HG03095 (cell line): ENCODE measurements around the gene SNTB2.
"Not testable (repeated sequence)": the region's sequence is repeated elsewhere in the genome, so short reads cannot be mapped to it uniquely, and the experiment has no call there.

ENCODE experiments used
- ATAC-seq: cut with Tn5 transposase; IDR thresholded peaks from one replicate; pipeline ENCODE4 v1.9.1; 2021; ENCODE audit warnings: moderate library complexity; ENCODE audit not compliant: unreplicated experiment

SNTB2 gene

DNA sequence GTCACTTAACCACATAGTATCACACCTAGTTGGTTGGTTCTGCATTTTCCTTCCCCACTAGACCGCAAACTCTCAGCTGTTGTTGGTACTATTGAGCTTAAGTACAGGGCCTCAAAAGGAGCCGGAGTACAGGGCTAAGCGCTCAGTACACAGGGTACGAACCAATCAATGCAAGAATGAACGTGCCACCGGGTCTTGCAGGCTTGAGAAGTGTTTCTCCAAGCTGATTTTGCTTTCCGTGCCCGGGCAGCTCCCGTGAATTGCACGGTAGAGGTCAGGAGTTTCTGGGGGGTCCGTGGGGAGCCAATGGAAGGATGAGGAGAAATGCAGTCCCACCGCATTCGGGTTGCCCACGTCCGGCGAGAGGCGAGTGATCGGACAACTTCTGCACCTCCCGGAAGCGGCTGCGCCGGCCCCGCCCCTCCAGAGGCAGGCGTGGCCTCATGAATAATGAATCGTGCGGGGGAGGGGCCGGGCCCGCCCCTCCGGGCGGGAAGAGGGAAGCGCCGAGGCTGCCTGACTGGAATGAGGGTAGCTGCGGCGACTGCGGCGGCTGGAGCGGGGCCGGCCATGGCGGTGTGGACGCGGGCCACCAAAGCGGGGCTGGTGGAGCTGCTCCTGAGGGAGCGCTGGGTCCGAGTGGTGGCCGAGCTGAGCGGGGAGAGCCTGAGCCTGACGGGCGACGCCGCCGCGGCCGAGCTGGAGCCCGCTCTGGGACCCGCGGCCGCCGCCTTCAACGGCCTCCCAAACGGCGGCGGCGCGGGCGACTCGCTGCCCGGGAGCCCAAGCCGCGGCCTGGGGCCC lies at the start of gene SNTB2:
SNTB2 (plus strand) TSS at position 523 of the 804 bp plus-strand sequence; CDS start at position 526, 3 bp downstream.
- ATAC-seq: peak; percentile 72

DNA sequence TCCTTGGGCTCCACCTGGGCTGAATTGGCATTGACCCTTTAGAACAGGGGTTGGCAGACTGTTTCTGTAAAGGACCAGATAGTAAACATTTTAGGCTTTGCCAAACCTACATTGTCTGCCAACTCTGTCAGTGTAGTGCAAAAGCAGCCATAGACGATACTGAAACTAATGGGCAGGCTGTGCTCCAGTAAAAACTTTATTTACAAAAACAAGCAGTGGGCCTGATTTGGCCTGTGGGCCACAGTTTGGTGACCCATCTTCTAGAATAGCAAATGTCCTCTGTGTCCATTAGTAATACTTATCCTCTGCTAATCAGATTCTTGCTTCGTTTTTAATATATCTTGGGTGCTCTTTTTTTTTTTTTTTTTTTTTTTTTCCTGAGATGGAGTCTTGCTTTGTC lies 48.4 kb upstream of the SNTB2 start:
- no peak for ATAC-seq

DNA sequence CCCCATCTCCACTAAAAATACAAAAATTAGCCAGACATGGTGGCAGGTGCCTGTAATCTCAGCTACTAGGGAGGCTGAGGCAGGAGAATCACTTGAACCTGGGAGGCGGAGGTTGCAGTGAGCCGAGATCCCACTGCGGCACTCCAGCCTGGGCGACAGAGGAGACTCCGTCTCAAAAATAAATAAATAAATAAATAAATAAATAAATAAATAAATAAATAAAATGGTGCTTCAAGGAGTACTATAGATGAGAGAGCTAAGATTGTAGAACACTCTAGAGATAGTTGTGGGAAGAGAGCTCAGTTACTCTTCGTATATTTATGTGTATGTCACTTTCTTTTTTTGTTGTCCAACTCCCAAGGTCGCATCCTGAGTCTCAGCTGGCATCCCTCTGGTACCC lies 47.5 kb upstream of the SNTB2 start:
- not testable (repeated sequence) for ATAC-seq

DNA sequence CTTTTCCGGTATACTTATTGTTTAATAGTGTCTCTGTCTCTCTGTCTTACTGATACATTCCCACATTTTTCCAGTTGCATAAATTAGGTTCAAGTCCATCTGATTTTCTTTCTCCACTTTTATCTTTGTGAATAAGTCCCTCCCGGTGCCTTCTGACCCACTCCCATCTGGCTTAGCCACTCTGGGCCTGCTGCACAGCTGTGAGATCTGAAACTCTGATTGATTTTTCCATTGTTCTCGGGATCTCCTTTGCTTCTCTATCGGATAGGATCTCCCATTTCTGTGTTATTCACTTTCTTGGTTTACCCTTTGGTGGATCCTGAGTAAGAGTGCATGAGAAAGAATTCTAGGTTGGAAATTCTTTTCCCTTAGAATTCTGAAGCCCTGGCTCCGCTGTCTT lies 46.0 kb upstream of the SNTB2 start:
- no peak for ATAC-seq

DNA sequence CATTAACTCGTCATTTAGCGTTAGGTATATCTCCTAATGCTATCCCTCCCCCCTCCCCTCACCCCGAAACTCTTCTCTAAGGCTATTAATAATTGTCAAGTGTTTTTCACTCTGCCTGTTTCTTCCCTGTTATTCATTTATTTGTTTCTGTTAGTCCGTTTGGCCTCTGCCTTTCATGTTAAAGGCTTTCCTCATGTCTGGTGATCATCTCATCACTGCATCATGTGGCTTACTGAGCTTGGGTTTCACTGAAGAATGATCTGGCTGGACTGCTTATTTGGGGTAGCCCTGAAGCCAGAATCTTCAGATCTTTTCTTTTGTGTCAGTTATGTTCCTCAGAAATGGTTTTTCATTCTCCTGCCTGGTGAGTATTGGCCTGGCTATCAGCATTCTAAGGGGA lies 45.0 kb upstream of the SNTB2 start:
- no peak for ATAC-seq

DNA sequence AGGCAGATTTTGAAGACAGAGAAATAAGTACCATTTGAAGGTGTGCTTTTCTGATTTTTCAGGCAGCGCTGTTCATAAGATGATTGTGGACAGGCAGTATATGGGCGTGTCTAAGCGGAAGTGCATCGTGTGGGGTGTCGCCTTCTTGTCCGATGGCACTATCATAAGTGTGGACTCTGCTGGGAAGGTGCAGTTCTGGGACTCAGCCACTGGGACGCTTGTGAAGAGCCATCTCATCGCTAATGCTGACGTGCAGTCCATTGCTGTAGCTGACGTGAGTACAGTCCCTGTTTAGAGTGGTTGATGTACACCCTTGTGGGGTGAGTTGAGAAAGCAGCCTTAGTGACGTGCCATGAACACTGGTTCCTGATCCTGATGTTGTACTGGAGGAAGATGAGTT lies 43.8 kb upstream of the SNTB2 start:
- no peak for ATAC-seq

DNA sequence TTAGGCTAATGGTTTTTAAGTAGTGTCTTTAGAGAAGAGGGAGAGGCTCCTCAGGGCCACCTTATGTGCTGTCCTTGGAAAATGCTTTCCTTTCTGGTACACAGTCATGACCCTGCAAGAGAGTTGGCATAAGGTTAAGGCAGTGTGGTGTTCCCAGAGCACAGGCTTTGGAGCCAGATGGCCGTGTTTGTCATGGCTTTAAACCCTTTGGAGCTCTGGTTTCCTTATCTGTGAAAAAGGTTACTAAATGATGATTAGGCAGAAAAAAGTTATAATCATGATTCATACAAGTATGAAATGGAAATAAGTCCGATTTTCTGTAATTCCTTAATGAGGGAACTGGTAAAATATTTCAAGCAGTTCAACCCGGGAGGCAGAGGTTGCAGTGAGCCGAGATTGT lies 41.3 kb upstream of the SNTB2 start:
- ATAC-seq: no peak

DNA sequence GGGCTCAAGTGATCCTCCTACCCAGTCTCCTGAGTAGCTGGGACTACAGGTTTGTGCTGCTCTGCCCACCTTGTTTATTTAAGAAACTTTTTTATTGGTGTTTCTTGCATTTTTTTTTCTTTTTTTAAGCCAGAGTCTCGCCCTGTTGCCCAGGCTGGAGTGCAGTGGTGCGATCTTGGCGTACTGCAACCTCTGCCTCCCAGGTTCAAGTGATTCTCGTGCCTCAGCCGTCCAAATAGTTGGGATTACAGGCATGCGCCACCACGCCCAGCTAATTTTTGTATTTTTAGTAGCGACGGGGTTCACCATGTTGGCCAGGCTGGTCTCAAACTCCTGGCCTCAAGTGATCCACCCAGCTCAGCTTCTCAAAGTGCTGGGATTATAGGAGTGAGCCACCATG lies 37.3 kb upstream of the SNTB2 start:
- not testable (repeated sequence) for ATAC-seq

DNA sequence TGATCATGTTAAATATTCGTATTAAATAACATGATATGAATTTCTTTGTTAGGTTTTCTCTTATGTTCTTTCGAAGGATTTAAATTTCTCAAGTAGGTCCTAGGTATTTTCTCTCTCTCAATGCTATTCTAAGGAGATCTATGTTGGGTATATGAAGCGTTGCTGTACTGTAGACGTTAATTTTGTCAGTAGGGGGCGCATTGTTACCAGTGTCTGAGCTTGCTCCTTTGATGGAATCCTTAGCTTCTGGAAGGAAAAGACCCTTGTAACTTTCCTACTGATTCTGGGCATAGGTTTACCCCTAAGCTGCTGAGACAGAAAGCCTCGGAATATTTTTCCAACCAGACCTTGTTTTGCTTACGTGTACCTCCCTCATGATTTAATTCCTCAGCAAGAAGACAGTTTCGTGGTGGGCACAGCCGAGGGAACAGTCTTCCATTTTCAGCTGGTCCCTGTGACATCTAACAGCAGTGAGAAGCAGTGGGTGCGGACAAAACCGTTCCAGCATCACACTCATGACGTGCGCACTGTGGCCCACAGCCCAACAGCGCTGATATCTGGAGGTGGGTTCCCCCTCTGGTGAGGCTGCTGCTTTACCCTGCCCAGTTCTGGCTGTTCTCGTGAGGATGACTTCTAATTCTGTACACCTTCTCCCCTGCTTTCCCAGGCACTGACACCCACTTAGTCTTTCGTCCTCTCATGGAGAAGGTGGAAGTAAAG lies 36.7 kb upstream of the SNTB2 start:
- ATAC-seq: no peak

DNA sequence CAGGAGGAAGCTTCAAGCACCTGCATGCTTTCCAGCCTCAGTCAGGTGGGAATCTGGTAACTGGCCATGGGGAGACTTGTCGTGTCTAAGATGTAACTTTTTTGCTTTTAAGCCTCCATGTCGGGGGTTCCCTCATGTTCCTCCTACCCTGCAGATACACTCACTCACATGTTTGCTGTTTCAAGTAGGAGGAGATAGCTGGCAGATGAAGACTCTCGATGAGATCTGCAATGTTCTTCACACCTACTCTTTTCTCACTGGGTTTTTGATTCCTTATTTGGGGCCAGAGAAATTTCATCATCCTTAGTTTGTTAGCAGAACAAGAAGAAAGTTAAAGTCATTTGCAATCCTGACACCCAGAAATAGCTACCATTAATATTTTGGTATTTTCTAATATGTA lies 29.8 kb upstream of the SNTB2 start:
- ATAC-seq: no peak

DNA sequence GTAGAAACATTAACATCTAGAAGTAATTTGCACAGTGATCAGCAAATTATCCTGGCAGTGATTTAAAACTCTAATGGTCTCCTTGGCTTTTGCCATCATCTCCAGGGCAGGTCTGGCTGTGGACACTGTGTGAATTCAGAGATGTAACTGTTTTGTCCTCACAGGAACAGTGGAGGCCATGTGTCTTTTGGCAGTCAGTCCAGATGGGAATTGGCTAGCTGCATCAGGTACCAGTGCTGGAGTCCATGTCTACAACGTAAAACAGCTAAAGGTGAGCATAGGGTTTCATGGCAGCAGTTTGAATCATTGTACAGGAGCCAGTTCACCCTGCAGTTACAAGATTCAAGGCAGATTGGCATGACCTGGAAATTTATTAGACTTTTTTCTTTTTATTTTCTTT lies 26.8 kb upstream of the SNTB2 start:
- ATAC-seq: no peak

DNA sequence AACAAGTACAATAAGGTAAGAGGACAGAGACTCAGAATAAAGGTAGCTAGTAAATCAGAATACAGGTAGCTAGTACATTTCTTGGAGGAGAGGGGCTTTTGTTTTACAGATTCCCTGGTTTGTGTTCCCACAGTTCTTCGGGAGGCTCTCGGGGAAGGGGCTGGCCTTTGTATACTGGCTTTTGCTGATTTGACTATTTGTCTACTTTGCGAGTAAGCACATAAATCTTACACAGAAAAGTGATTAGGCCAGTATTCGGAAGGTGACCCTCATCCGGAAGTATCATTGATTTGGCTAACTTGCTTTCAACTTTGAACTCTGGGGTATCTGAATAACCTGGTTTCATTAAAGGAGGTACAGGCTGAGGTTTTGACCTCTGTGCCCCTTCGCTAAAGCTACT lies 21.4 kb upstream of the SNTB2 start:
- no peak for ATAC-seq

DNA sequence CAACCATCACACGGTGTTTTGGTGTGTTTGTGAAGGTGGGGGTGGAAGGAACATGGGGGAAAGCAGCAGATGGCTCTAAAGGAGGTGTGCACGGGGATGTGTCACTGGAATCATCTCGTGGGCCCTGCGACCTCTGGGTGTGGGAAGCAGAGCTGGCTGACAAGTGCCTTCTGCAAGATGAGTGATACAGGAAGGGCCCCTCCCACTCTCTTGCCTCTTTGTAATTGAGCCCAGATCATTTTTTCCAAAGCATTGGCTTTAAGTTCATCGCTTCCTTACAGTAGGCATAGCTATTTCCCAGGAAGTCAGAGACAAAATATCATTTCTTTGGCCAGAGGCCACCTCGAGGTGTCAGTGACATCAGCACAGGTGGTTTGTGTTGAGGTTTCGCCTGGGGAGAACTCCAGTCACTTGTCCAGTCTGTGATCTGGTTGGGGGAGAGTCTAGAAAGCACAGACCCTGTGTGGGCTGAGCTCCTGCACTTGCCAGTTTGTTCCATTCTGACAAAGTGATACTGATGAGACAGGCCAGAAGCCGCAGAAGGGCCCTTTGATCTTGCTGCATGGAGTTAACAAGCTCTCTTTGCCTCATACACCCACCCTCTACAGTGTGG lies 20.6 kb upstream of the SNTB2 start:
- no peak for ATAC-seq

DNA sequence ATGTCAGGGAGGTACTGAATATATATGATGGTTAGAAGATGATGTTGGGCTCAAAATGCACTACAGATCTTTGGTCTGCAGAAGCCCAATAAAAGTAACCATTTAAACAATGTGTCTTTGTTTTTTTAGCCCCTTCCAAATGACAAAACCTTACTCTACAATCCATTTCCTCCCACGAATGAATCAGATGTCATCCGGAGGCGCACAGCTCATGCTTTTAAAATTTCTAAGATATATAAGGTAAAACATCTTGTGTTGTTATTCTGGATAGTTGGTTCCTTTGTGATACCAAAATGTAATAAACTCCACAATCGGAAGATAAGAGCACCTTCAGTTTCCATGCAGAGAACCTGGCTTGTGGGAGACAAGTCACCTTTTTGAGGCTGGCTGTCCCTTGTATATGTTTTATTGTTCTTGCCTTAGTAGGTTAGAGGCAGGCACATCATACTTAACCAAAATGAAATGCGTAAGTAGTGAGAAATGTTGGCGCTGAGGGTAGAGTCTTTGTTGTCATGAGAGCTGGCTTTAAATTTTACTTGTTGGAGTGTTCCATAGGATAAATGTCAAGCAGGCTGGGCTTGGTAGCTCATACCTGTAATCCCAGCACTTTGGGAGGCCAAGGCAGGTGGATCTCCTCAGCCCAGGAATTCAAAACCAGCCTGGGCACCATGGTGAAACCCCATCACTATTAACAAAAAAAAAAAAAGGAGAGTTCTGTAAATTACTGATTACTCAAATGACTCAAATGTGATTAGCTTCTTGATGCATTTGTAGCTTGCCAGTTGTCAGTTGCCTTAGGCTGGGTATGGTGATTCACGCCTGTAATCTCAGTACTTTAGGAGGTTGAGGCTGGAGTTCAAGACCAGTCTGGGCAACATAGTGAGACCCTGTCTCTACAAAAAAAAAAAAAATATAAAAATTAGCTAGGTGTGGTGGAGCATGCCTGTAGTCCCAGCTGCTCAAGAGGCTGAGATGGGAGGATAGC lies 19.7 kb upstream of the SNTB2 start:
- ATAC-seq: no peak

DNA sequence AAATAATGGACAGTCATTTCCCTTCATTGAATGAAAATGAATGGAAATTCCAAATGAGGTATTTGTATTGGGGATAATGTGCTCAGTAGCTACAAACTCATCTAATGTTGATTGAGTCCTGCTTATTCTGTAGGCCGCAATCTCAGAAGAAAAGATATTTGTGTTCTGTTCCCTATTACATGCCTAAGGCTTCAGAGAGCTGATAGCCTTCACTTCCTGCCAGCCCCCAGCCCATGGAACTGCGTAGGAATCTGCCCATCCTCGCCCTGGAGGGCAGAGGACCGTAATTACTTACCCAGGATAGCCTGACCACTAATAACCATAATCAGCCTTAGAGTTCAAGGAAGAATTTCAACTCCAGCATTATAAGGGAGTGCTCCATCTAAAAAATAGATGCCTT lies 17.9 kb upstream of the SNTB2 start:
- ATAC-seq: no peak

DNA sequence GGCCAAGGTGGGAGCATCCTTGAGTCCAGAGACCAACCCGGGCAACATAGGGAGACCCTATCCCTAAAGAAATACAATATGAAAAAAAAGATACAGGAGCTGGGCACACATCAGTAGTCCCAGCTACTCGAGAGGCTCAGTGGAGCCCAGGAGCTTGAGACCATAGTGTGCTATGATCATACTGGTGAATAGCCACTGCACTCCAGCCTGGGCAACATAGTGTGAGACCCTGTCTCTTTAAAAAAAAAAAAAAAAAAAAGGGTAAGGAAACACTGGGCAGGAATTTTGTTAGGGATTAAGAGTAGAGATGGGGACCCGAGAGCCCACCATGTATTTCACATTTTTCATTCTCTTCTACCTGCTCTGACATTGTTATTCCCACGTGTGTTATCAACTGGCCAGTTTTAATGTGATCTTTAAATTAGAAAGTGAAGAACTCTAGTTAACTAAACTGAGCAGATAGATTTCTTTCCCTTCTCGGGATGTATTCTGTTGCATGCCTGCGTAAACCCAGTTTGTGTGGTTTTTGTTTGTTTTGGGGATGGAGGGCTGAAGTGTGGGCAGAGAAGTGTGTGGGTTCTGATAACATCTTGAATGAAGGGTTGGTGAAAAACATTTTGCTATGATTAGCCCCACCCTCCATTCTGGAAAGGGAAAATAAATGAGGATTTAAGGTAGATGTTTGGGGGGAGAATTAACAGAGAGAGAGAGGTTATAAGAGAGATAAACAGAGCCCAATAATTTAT lies 17.2 kb upstream of the SNTB2 start:
- no peak for ATAC-seq

DNA sequence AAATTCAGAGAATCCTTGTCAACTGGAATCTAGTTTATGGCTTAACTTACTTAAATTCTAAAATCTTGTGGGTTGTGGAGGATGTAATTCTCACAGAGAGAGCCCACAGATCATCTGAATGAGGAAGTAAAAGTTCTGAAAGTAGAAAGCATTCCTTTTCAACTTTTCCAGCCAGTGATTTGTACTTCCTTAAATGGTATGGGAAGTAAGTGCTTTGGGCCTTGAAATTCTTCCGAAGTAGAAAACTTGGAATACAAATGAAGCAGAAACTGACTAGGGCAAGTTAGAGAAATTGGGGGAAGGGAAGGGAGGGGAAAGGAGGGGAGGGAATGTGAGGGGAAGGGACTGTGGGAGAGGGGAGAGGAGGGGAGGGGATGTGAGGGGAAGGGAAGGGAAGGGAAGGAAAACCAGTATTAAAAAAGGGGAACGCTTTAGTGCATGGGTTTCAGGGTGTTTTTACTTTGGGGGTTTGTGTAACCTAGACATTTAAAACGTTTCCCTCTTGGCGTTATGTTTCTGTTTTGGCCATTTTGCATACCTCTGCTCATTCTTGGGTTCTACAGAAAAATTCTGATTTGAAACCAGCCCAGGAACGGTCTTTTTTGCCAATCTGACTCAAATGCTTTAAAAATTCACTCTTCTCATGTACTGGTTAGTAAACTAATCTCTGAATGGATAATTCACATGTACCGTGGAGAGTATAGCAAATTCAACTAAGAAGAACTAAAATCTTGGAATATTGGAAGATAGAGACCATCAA lies 15.5 kb upstream of the SNTB2 start:
- ATAC-seq: no peak

DNA sequence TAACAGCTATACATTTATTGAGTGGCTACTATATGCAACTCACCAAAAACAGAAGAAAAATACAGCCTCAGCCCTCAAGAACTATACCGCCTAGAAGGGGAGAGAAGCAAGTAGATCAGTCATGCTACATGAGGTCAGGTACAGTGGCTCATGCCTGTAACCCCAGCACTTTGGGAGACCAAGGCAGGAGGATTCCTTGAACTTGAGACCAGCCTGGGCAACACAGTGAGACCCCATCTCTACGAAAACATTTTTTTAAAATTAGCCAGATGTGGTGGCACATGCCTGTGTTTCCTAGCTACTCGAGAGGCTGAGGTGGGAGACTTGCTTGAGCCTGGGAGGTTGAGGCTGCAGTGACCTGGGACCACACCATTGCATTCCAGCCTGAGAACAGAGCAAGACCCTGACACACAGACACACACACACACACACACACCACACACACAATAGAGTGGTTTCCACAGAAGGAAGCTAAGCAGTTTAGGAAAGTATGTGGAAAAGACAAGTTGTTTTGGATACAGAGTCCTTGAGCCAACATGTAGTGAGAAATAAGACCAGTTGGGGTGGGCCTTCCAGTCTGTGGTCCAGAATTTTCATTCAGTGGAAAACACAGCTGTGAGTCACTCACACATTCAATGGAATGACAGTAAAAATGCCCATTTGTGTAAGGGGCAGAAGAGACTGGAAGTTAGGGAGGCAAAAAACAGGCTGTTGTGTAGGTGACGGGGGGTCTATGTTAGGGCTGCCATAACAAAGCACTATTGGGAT lies 10.7 kb upstream of the SNTB2 start:
- no peak for ATAC-seq
